ENCODE results near the gene TMEM91.

- TF ChIP-seq JUN (IDR thresholded peaks at IDR 0.05; ENCODE audit: borderline replicate concordance, insufficient read depth, insufficient read length, low read depth) = no peak
- TF ChIP-seq CTCF (IDR thresholded peaks at IDR 0.05; ENCODE audit: extremely low read depth in 1 of 2, insufficient read depth in 1 of 2, low read depth in 1 of 2, low read length in 2 of 2) = no peak
- TF ChIP-seq MAX (IDR thresholded peaks at IDR 0.05; ENCODE audit: insufficient read depth, insufficient read length) = no peak
- TF ChIP-seq POLR2A (IDR thresholded peaks at IDR 0.05; ENCODE audit: low read depth, low read length) = no peak
Measured at GRCh38 chr19:41371541-41371940, 4.8 kb upstream of the TMEM91 start.
